ENCODE data around the gene CA10.

CA10 gene

GRCh38 chr17:51751072-51751471 lies 407.4 kb downstream of the CA10 start:
- DNase-seq: no peak

DNA sequence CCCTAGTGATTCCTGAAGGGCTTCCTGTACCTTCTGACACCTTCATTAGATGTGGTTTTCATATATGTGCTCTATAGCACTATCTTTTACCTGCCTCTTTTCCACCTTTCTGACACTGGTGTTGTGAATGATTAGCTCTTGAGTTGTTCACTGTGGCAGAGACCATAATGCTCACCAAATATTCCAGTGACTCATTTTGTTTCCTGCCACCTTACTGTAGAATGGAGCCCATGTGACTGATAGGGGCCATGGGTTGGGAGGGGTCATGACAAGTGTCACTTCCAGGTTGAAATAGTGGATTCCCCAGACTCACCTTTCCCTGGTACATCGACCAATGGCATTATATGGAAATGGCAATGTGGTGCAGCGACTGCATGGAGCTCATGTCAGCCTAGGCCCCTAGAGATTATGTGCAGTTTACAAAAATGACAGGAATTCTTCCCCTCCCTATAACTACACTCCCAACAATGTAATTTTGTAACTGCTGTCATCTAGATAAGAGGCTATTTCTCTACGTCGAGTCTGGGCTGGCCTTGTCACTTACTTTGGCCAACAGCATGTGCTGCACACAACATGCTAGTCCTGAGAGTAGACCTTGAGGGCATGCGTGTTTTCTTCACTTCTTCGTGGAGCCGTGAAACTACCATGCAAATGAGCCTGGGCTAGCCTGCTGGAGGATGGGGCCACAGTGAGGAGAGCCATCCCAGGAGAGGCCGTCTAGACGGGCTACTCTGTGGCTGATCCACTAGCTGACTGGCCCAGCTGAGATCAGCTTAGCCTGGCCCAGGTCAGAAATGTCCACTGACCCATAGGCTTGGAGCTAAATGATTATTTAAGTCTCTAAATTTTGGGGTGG lies 409.5 kb downstream of the CA10 start:
- no peak for DNase-seq

DNA sequence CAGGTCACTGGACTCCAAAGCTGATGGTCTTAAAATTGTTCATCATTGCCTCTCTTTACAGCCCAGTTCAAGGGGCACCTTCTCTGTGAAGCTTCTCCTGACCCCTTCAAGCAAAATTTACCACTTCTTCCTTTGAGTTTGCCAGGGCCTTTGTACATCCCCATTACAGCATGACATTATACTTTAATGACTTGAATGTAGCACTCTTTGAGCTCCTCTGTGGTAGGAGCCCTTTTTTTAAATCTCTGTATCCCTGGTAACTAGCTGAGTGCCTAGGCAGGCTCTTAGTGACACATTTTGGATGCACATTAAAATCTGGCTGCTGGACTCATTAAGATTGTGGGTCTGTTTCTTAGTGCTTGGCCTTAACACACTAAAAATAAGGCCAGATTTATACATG lies 412.1 kb downstream of the CA10 start:
- no peak for DNase-seq

DNA sequence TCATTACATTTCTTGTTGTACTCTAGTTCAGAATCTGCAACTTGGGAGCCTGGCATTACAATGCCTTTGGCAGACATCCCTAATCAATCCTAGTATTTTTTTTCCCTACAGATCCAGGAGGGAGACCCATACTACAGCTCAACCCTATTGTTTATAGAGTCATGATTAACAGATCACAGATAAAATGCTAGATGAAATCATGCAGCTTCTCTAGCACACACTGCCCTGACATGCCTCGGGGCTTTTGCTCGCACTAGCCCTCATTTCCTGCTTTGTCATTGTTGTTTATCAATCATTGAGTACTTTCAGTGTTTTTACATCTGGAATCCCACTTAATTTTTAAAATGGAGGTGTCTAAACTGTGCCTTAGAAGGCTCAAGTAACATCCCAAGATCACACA lies 412.5 kb downstream of the CA10 start:
- no peak for DNase-seq

DNA sequence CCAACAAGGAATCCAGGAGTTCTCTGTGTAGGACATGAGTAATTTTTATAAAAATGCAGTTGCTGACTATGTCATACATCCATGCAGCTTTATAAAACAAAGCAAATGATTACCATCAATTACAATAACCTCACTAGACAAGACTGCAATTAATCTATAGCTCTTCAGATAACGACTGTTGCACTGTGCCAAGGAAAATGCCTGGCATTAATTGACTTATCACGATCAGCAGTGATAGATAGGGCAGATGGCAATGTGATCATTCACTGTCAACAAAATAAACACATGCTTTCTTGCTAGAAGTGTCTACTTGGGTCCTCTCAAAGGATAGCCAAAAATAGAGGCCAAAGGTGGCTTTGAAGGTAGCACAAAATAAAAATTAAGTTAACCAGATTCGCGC lies 415.0 kb downstream of the CA10 start:
- DNase-seq: no peak

DNA sequence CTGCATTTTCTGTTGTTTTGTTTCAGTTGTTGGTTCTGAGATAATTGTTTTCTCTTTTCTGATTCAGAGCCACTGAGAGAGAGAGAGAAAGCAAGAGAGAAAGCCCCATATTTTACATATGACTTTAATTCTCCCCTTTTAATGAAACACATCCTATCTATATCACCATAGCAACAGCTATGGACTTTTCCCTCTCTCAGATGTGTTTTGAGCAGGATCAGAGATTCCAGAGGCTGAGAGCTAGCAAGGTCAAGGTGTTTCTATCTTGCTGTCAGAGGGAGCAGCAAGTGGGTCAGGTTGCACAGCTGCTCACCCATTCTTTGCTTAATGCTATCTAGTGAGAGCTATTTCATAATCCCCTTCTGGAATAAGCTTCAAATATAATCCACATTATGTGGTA lies 415.9 kb downstream of the CA10 start:
- no peak for DNase-seq

DNA sequence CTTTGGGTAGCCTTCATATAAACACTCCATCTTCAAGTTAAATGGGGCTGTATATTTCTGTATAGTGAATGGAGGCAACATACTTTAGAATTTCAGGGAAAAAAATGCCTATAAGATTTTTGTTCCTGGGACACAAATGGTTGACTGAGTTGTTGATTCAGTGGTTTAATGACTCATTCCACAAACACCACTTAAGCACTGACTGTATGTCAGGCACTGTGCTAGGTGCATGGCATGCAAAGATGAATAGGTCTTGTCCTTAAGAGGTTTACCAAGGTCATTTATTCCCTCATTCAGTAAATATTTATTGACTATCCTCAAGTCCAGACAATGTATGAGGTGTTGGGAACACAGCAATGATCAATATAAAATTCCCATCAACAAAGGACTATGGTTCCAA lies 417.1 kb downstream of the CA10 start:
- no peak for DNase-seq

DNA sequence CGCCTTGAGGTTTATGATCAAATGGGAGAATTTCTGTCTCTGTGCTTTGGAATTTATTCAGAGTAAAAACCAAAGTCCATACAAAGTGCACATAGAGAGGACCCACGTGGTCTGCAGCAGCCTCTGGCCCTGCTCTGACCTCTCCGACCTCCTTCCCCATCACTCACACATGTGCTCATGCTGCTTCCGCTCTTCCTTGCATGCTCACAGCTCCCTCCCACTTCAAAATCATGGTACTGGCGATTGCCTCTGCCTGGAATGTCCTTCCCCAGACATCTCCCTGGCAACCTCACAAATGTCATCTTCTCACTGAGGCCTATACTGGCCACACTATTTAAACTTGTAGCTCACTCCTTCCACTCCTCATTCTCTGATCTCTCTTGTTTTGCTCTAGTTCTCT lies 418.0 kb downstream of the CA10 start:
- DNase-seq: no peak

DNA sequence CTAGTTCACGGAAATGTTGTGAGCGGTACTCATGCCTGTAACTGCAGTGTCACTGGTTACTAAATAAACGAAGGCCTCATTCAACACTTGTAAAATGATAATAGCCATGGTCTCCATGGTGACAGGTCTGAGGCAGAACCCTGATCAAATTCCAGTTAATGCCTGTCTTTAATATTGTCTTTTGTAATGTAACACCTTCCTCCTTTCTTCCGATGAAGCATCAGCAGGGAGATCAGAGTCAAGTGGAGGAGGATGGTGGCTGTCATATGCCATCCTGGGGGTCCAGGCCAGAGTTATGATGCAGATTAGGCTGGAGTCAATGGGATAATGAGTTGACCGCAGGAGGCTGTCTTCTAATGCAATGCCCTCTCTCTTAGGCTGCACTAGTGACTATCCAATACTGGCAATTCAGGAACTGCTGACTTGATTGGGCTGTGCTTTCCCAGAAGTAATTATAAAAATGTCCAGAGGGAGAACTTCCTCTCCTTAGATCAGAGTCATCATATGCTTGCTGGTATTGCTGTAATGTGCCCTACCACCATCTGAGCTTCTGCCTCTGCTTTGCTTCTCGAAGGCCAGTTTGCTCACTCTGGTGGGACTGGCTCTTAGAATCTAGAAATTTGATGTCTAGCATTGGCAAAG lies 419.1 kb downstream of the CA10 start:
- no peak for DNase-seq

GRCh38 chr17:51736356-51736755 lies 422.2 kb downstream of the CA10 start:
- no peak for DNase-seq

- DNase-seq: no peak
Measured at GRCh38 chr17:51734976-51735375, 423.5 kb downstream of the CA10 start.

DNA sequence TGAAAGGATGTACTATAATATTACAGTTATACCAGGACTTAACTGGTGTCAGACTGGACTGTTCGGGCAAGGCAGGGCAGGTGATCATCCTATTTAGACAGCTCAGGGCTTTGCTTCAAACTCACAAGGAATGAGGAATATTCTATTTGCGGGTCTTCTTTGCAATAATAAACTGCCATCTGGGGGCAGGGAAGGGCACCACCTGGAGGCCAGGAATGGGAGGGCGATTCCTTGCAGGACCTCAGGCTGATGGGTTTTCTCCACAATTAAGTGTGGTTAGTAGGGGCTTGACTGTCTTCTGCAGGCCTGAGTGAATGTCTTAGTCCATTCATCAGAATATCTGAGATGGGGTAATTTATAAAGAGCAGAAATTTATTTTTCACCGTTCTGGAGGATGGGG lies 424.1 kb downstream of the CA10 start:
- peak; percentile 10 to 21 for DNase-seq

DNA sequence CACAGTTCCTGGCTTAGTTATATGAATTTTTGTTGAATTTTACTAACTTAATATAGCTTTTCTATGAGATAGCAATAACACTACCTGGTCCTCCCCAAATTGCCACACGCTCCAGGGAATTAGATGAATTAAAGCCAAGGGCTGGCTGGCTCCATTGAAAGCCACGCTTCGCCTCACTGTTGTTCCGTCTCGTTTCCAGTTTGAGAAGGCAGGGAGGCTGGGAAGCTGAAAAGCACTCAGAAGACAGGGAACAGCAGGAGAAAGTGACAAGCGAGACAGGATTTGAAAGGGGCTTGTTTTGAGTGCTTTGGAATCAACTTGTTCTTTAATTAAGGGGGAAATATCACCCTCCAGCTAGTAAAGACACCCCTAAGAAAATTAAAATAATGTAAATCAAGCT lies 425.3 kb downstream of the CA10 start:
- no peak for DNase-seq

GRCh38 chr17:51731941-51732722 lies 426.4 kb downstream of the CA10 start:
- DNase-seq: no peak

DNA sequence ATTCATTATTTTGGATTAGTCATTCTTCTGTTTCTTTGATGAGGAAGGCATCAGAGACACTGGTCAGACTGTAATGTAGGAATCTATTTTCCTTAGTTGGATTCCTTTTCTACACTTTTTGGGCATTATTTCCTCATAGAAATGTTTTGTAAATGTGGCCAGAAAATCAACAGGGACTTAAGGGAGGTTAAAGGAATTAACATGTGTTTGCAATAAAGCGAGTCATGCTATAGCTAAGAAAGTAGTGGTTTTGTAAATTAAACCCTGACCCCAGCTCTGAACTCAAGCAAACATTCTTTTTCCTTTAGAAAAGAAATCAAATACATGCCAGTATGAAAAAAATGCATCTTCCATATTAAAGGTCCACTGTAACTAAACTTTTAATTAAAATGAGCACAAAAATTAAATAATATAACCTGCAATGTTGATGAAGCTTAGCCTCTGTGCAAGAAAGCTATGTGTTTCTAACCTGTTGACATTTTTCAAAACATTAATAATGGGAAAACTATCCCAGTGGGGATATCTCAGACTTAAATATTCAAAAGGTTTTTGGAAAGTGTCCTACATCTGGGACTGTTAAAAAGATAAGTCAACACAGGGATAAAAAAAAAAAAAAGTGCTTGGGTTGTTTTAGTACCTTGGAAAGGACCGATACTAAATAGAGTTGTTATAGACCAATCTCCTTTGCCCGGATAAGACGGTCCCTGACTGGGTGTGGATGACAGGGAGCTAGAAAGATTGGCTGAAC lies 428.0 kb downstream of the CA10 start:
- DNase-seq: no peak

GRCh38 chr17:51725185-51725584 lies 433.3 kb downstream of the CA10 start:
- DNase-seq: no peak

DNA sequence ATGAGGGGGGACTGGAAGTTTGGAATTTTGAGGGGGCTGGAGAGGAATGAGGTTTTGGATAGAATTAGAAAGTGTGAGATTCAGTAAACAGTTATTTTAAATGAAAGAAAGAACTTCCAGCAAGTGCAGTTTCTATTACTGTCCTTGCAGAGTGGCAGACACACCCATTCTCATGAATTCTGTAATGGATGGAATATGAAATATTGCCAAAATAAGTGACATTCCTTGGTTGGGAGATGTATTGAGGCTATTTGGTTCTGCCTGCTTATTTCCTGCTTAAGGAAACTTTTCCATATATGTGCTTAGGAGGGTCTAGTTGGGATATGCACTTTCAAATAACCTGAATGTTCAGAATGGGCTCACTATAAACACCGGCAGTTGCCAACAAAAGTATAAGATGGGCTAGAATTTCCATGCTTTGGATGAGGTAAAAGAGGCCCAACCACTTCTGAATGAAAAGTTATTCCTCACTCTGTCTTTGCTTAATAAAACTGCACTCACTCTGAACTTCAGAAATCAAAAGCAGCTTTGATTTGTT lies 434.4 kb downstream of the CA10 start:
- DNase-seq: no peak

DNA sequence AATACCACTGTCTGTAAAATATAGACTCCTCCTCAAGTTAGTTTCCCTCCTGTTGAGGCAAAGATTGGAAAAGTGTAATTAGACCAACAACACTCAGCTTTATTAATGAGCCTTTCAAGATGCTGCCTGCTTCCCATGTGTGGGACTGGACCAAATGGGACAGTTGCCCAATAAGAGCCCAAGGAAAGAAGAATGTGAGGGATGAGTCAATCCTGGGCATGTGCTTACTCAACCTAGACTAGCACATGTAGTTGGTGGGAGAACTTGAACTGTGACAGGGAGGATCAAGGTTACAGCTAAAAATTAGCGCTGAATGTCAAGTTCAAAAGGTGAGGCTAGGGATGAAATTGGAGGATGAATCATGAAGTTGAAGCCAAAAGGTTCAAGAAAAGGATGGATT lies 435.5 kb downstream of the CA10 start:
- DNase-seq: no peak

DNA sequence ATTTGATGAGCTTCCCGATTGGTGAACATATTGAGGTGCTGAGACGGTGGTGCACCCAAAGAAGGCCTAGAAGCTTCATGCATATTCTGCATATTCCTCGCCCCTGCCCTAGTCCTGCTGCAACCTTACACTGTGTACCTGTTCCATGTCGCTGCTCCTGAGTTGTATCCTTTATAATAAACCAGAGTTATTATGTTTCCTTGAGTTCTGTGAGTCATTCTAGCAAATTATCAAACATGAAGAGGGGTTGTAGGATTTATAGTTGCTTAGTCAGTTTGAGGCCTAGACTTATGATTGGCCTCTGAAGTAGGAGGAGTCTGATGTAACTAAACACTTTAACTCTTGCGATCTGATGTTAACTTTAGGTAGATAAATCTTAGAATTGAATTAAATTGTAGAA lies 436.8 kb downstream of the CA10 start:
- DNase-seq: no peak

DNA sequence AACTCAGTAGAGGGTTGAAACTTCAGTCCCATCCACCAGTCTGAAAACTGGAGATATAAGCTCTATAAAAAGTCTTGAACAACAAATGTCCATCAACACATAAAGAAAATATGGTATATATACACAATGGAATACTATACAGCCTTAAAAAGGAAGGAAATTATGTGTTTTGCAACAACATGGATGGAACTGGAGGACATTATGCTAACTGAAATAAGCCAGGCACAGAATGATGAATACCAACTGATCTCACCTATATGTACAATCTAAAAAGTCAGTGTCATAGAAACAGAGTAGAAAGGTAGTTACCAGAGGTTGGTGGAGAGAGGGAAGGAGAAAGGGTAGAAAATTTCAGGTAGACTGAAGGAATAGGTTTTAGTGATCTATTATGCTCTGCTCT lies 438.1 kb downstream of the CA10 start:
- no peak for DNase-seq

GRCh38 chr17:51718983-51719382 lies 439.5 kb downstream of the CA10 start:
- DNase-seq: no peak

- DNase-seq: no peak
Measured at GRCh38 chr17:51711581-51711980, 446.9 kb downstream of the CA10 start.

GRCh38 chr17:51710634-51710979 lies 447.9 kb downstream of the CA10 start:
- no peak for DNase-seq
